ENCODE data around the gene SHQ1. TPM values are rescaled to one million over a fixed set of nuclear protein-coding genes. Genes with fewer than 3 reads are reported as not detected.
A peak's percentile ranks its signal among the peaks of the same experiment; 100 is the strongest.

Gene SHQ1
- total and polyA plus RNA-seq, 2 of the 4 experiments (the other 2 are of a cell fraction), result 10.4 to 19.4 TPM

GRCh38 chr3:72748659-72749058 is 99.6 kb downstream of the SHQ1 start:
- no CpG with 5 or more reads among the region's 6 CpGs for WGBS, 2 experiments (ENCODE audit: extremely low coverage in 2 of 2, insufficient read length in 1 of 2)
- Histone ChIP-seq H2BK15ac (ENCODE audit: low read depth, low read length) (no peak overlapping the region), H2AK9ac (replicated peaks; ENCODE audit: low read depth, low read length, poor library complexity) (peak overlapping the region; percentile 13), H3K4me1 (ENCODE audit: control insufficient read depth, insufficient read depth, low read length) (no peaks in the 10 kb centered on the region), H3K27me3 (ENCODE audit: control insufficient read depth, insufficient read depth, low read length) (no peaks in the 10 kb centered on the region), H3K56ac (ENCODE audit: extremely low read depth, insufficient read depth, low read length) (no peak overlapping the region), H3K4me2 (ENCODE audit: low read depth, low read length) (no peak overlapping the region), H4K91ac (ENCODE audit: insufficient read depth, low read depth, low read length) (no peak overlapping the region), H3K36me3 (ENCODE audit: control insufficient read depth, insufficient read depth, low read length) (no peaks in the 10 kb centered on the region), H2BK5ac (ENCODE audit: low read depth, low read length, poor library complexity, severe bottlenecking) (no peak overlapping the region), H3K18ac (ENCODE audit: low read depth, low read length) (no peak overlapping the region), H3K9me3 (ENCODE audit: control insufficient read depth, insufficient read depth, low read length) (no peaks in the 10 kb centered on the region), H2AK5ac (ENCODE audit: low read depth, low read length) (no peak overlapping the region), H2BK120ac (ENCODE audit: low read depth, low read length) (no peak overlapping the region), H2AFZ (replicated peaks; ENCODE audit: low read length, poor library complexity) (no peak overlapping the region), H3K79me1 (ENCODE audit: low read depth in 1 of 2, low read length in 2 of 2) (no peaks in the 10 kb centered on the region), H4K8ac (ENCODE audit: low read depth in 2 of 2, low read length in 2 of 2) (no peak overlapping the region), H2BK20ac (ENCODE audit: low read depth, low read length) (no peak overlapping the region), H3K14ac (replicated peaks; ENCODE audit: low read depth, low read length) (no peak overlapping the region), H3K27ac (ENCODE audit: insufficient read depth, low read length) (no peak overlapping the region), H3K23ac (ENCODE audit: low read depth, low read length) (no peak overlapping the region), H3K9ac (ENCODE audit: low read depth, low read length) (no peak overlapping the region), H3K4me3 (ENCODE audit: insufficient read depth, low read depth, low read length) (no peak overlapping the region), H4K20me1 (ENCODE audit: insufficient read depth, low read length) (no peaks in the 10 kb centered on the region), H3K4ac (ENCODE audit: low read depth, low read length) (no peak overlapping the region), H3K9me1 (ENCODE audit: insufficient read depth, low read length) (no peaks in the 10 kb centered on the region), H4K5ac (ENCODE audit: low read depth, low read length) (no peak overlapping the region)
- ChIA-PET CTCF (no interaction called here), POLR2A (ENCODE audit: unreplicated experiment) (no interaction called here)
- BruUV-seq (replicated peaks), result no TSS peak
- TF ChIP-seq RCOR1 (IDR thresholded peaks at IDR 0.05; ENCODE audit: insufficient replicate concordance, low read length), result no peak
- TF ChIP-seq RFX5 (IDR thresholded peaks at IDR 0.05; ENCODE audit: low read depth, low read length), result no peak
- no peak for TF ChIP-seq CTCF (conservative IDR thresholded peaks at IDR 0.05; ENCODE audit: low read depth, low read length)
- TF ChIP-seq, protein P1, sequence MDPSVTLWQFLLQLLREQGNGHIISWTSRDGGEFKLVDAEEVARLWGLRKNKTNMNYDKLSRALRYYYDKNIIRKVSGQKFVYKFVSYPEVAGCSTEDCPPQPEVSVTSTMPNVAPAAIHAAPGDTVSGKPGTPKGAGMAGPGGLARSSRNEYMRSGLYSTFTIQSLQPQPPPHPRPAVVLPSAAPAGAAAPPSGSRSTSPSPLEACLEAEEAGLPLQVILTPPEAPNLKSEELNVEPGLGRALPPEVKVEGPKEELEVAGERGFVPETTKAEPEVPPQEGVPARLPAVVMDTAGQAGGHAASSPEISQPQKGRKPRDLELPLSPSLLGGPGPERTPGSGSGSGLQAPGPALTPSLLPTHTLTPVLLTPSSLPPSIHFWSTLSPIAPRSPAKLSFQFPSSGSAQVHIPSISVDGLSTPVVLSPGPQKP (IDR thresholded peaks at IDR 0.05; ENCODE audit: borderline replicate concordance, low read depth, low read length), result no peak
- no peak for TF ChIP-seq RAD21 (IDR thresholded peaks at IDR 0.05; ENCODE audit: low read length)
- no peak for TF ChIP-seq CEBPB (IDR thresholded peaks at IDR 0.05; ENCODE audit: low read depth, low read length)
- no peak for TF ChIP-seq MAZ (IDR thresholded peaks at IDR 0.05; ENCODE audit: borderline replicate concordance, low read depth, low read length)
- no peak for TF ChIP-seq FOS (IDR thresholded peaks at IDR 0.05; ENCODE audit: low read depth, low read length)
- TF ChIP-seq MXI1 (IDR thresholded peaks at IDR 0.05; ENCODE audit: borderline replicate concordance, low read depth, low read length), result no peak
- no peak for TF ChIP-seq NFE2L2 (IDR thresholded peaks at IDR 0.05; ENCODE audit: low read depth, low read length)
- no peak for TF ChIP-seq CHD1 (IDR thresholded peaks at IDR 0.05; ENCODE audit: low read depth, low read length)
- TF ChIP-seq MAFK (IDR thresholded peaks at IDR 0.05; ENCODE audit: low read depth, low read length), result no peak
- TF ChIP-seq, protein P2, sequence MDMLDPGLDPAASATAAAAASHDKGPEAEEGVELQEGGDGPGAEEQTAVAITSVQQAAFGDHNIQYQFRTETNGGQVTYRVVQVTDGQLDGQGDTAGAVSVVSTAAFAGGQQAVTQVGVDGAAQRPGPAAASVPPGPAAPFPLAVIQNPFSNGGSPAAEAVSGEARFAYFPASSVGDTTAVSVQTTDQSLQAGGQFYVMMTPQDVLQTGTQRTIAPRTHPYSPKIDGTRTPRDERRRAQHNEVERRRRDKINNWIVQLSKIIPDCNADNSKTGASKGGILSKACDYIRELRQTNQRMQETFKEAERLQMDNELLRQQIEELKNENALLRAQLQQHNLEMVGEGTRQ (IDR thresholded peaks at IDR 0.05; ENCODE audit: low read depth, low read length), result no peak
- TF ChIP-seq SMC3 (IDR thresholded peaks at IDR 0.05; ENCODE audit: low read depth, low read length), result no peak
- TF ChIP-seq POLR2A (IDR thresholded peaks at IDR 0.05; ENCODE audit: low read depth, low read length), result no peak
- TF ChIP-seq BHLHE40 (IDR thresholded peaks at IDR 0.05; ENCODE audit: low read depth, low read length), result no peak
- dilution Hi-C loops (cut with HindIII; ENCODE audit: low sequenced_read_pairs, unreplicated experiment), result no loop called here
- in situ Hi-C loops (cut with MboI; ENCODE audit: low sequenced_read_pairs), result no loop called here
- ATAC-seq (ENCODE audit: low read depth), result no peak
- intact Hi-C loops (cut with micrococcal nuclease), result no loop called here
- DNase-seq, result no peak
